ENCODE measurements around the gene RCL1. TPM values are rescaled to one million over a fixed set of nuclear protein-coding genes. Genes with fewer than 3 reads are reported as not detected.

Gene RCL1
- total and polyA plus RNA-seq, 2 of the 13 experiments (the other 11 are each of a cell fraction or from before 2014, with no cell fraction given) = 22.3 to 31.6 TPM

DNA sequence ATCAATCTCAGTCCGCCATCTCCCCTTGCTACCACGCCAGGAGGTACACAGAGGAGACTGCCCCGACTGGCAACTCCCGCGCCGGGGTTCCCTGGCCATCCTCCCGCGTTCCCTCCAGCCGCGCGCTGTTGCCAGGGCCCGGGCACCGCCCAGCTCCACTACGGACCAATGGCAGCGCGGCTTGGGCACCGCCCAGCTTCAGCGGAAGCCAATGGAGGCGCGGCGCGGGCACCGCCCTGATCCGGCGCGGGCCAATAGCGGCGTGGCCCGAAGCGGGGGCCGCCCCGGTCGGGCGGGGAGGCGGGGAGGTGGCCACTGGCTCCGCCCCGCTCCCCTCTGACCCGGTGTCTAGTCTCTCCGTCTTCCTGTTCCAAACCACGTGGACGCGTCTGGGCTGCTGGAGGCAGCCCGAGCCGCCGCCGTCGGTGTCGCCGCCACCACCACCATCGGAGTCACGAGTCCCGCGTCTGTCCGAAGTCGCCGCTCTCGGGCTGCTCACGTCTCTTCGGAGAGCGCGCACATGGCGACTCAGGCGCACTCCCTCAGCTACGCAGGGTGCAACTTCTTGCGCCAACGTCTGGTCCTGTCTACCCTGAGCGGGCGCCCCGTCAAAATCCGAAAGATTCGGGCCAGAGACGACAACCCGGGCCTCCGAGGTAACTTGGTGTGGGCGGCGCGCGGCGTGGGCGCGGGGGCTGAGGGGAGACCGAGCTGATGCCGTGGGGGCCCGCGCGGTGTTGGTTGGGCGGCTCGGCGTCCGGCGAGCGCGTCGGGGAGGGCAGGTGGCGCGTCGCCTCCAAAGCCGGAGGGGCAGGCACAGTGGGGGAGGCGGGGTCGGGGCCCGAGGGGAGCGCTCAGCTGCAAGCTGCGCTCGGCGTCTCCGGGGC lies at the start of gene RCL1 (continued):
- TF ChIP-seq POLR2AphosphoS2 (IDR thresholded peaks at IDR 0.05; ENCODE audit: low read depth, low read length) = no peak
- 0 out of 2 replicates have a peak, but pooled peaks have one; percentile 48 for TF ChIP-seq ZNF790 (CRISPR knock-in tag; IDR thresholded peaks at IDR 0.05; ENCODE audit: borderline replicate concordance)
- peak; percentile 18; the same call in 1 of the 2 replicates for TF ChIP-seq SRY (CRISPR knock-in tag; IDR thresholded peaks at IDR 0.05)
- no peak for TF ChIP-seq ZFAT (CRISPR knock-in tag; conservative IDR thresholded peaks at IDR 0.05)
- TF ChIP-seq CC2D1A (CRISPR knock-in tag; IDR thresholded peaks at IDR 0.05) = no peak
- TF ChIP-seq RFX1 (IDR thresholded peaks at IDR 0.05) = peak; percentile 59; the same call in 1 of the 2 replicates
- TF ChIP-seq CBX5 (CRISPR knock-in tag; IDR thresholded peaks at IDR 0.05; ENCODE audit: borderline replicate concordance) = no peak
- TF ChIP-seq ZNF383 (CRISPR knock-in tag; IDR thresholded peaks at IDR 0.05; ENCODE audit: borderline replicate concordance) = no peak
- TF ChIP-seq, protein P1, sequence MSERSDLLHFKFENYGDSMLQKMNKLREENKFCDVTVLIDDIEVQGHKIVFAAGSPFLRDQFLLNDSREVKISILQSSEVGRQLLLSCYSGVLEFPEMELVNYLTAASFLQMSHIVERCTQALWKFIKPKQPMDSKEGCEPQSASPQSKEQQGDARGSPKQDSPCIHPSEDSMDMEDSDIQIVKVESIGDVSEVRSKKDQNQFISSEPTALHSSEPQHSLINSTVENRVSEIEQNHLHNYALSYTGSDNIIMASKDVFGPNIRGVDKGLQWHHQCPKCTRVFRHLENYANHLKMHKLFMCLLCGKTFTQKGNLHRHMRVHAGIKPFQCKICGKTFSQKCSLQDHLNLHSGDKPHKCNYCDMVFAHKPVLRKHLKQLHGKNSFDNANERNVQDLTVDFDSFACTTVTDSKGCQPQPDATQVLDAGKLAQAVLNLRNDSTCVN (CRISPR knock-in tag; IDR thresholded peaks at IDR 0.05; ENCODE audit: borderline replicate concordance) = no peak
- TF ChIP-seq NFIC (IDR thresholded peaks at IDR 0.05; ENCODE audit: low read length) = no peak
- peak; percentile 18; the same call in 1 of the 2 replicates for TF ChIP-seq BHLHE40 (IDR thresholded peaks at IDR 0.05; ENCODE audit: low read length)
- no peak; the same call in 1 of the 2 replicates for TF ChIP-seq ZSCAN25 (CRISPR knock-in tag; IDR thresholded peaks at IDR 0.05)
- TF ChIP-seq AHR (CRISPR knock-in tag; IDR thresholded peaks at IDR 0.05) = no peak; the same call in 1 of the 2 replicates
- TF ChIP-seq SP1 (IDR thresholded peaks at IDR 0.05) = peak; percentile 69; the same call in 1 of the 2 replicates
- TF ChIP-seq SP1 (CRISPR knock-in tag; IDR thresholded peaks at IDR 0.05) = peak; percentile 99
- no peak for TF ChIP-seq YEATS2 (CRISPR knock-in tag; IDR thresholded peaks at IDR 0.05; ENCODE audit: borderline replicate concordance)
- TF ChIP-seq ZFP90 (CRISPR knock-in tag; IDR thresholded peaks at IDR 0.05; ENCODE audit: borderline replicate concordance) = 0 out of 2 replicates have a peak, but pooled peaks have one; percentile 67
- TF ChIP-seq, protein P2, sequence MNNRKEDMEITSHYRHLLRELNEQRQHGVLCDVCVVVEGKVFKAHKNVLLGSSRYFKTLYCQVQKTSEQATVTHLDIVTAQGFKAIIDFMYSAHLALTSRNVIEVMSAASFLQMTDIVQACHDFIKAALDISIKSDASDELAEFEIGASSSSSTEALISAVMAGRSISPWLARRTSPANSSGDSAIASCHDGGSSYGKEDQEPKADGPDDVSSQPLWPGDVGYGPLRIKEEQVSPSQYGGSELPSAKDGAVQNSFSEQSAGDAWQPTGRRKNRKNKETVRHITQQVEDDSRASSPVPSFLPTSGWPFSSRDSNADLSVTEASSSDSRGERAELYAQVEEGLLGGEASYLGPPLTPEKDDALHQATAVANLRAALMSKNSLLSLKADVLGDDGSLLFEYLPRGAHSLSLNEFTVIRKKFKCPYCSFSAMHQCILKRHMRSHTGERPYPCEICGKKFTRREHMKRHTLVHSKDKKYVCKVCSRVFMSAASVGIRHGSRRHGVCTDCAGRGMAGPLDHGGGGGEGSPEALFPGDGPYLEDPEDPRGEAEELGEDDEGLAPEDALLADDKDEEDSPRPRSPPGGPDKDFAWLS (CRISPR knock-in tag; IDR thresholded peaks at IDR 0.05; ENCODE audit: borderline replicate concordance) = no peak
- peak; percentile 44; the same call in 1 of the 2 replicates for TF ChIP-seq ZNF747 (CRISPR knock-in tag; IDR thresholded peaks at IDR 0.05; ENCODE audit: borderline replicate concordance)
- TF ChIP-seq, protein P3, sequence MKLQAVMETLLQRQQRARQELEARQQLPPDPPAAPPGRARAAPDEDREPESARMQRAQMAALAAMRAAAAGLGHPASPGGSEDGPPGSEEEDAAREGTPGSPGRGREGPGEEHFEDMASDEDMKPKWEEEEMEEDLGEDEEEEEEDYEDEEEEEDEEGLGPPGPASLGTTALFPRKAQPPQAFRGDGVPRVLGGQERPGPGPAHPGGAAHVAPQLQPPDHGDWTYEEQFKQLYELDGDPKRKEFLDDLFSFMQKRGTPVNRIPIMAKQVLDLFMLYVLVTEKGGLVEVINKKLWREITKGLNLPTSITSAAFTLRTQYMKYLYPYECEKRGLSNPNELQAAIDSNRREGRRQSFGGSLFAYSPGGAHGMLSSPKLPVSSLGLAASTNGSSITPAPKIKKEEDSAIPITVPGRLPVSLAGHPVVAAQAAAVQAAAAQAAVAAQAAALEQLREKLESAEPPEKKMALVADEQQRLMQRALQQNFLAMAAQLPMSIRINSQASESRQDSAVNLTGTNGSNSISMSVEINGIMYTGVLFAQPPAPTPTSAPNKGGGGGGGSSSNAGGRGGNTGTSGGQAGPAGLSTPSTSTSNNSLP (IDR thresholded peaks at IDR 0.05; ENCODE audit: low read depth, low read length) = no peak
- TF ChIP-seq AKAP8 (CRISPR knock-in tag; IDR thresholded peaks at IDR 0.05) = 0 out of 2 replicates have a peak, but pooled peaks have one; percentile 22
- TF ChIP-seq ATF7 (IDR thresholded peaks at IDR 0.05) = no peak
- TF ChIP-seq ATF7 (CRISPR knock-in tag; IDR thresholded peaks at IDR 0.05) = 0 out of 2 replicates have a peak, but pooled peaks have one; percentile 45

All from HepG2 (cell line).